ENCODE data around the gene FDX1. TPM values are rescaled to one million over a fixed set of nuclear protein-coding genes. Genes with fewer than 3 reads are reported as not detected.

The FDX1 gene
- total RNA-seq, 1 experiment from 2014 or later: 9.9 TPM

GRCh38 chr11:110486156-110486555 lies 56.4 kb downstream of the FDX1 start (continued):
- no peak for TF ChIP-seq ETV6 (CRISPR knock-in tag; IDR thresholded peaks at IDR 0.05)
- no peak for TF ChIP-seq SMAD4 (CRISPR knock-in tag; IDR thresholded peaks at IDR 0.05)
- no peak for TF ChIP-seq FOXK1 (CRISPR knock-in tag; IDR thresholded peaks at IDR 0.05)
- no peak for TF ChIP-seq JAZF1 (CRISPR knock-in tag; IDR thresholded peaks at IDR 0.05)
- TF ChIP-seq RORB (CRISPR knock-in tag; IDR thresholded peaks at IDR 0.05): no peak
- TF ChIP-seq, protein P1, sequence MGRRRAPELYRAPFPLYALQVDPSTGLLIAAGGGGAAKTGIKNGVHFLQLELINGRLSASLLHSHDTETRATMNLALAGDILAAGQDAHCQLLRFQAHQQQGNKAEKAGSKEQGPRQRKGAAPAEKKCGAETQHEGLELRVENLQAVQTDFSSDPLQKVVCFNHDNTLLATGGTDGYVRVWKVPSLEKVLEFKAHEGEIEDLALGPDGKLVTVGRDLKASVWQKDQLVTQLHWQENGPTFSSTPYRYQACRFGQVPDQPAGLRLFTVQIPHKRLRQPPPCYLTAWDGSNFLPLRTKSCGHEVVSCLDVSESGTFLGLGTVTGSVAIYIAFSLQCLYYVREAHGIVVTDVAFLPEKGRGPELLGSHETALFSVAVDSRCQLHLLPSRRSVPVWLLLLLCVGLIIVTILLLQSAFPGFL (CRISPR knock-in tag; IDR thresholded peaks at IDR 0.05; ENCODE audit: borderline replicate concordance): no peak

GRCh38 chr11:110488446-110488845 lies 58.7 kb downstream of the FDX1 start:
- TF ChIP-seq, protein P2, sequence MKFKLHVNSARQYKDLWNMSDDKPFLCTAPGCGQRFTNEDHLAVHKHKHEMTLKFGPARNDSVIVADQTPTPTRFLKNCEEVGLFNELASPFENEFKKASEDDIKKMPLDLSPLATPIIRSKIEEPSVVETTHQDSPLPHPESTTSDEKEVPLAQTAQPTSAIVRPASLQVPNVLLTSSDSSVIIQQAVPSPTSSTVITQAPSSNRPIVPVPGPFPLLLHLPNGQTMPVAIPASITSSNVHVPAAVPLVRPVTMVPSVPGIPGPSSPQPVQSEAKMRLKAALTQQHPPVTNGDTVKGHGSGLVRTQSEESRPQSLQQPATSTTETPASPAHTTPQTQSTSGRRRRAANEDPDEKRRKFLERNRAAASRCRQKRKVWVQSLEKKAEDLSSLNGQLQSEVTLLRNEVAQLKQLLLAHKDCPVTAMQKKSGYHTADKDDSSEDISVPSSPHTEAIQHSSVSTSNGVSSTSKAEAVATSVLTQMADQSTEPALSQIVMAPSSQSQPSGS (CRISPR knock-in tag; IDR thresholded peaks at IDR 0.05; ENCODE audit: borderline replicate concordance, low read depth): no peak
- TF ChIP-seq ATF6 (CRISPR knock-in tag; IDR thresholded peaks at IDR 0.05) (no peak), RORB (CRISPR knock-in tag; IDR thresholded peaks at IDR 0.05) (no peak), ZNF671 (CRISPR knock-in tag; IDR thresholded peaks at IDR 0.05) (no peak), TEAD4 (CRISPR knock-in tag; IDR thresholded peaks at IDR 0.05) (no peak), ZNF263 (CRISPR knock-in tag; IDR thresholded peaks at IDR 0.05; ENCODE audit: low read depth) (no peak), SOX15 (CRISPR knock-in tag; IDR thresholded peaks at IDR 0.05) (no peak), HMGXB4 (CRISPR knock-in tag; IDR thresholded peaks at IDR 0.05) (no peak), TCF7 (CRISPR knock-in tag; IDR thresholded peaks at IDR 0.05; ENCODE audit: low read depth) (no peak), FOXP4 (CRISPR knock-in tag; IDR thresholded peaks at IDR 0.05) (no peak), MXD4 (CRISPR knock-in tag; IDR thresholded peaks at IDR 0.05; ENCODE audit: borderline replicate concordance) (no peak), NFYB (CRISPR knock-in tag; conservative IDR thresholded peaks at IDR 0.05; ENCODE audit: low read depth) (no peak), ZNF121 (CRISPR knock-in tag; IDR thresholded peaks at IDR 0.05) (no peak), NR1H2 (CRISPR knock-in tag; IDR thresholded peaks at IDR 0.05) (no peak)
- TF ChIP-seq, protein P3, sequence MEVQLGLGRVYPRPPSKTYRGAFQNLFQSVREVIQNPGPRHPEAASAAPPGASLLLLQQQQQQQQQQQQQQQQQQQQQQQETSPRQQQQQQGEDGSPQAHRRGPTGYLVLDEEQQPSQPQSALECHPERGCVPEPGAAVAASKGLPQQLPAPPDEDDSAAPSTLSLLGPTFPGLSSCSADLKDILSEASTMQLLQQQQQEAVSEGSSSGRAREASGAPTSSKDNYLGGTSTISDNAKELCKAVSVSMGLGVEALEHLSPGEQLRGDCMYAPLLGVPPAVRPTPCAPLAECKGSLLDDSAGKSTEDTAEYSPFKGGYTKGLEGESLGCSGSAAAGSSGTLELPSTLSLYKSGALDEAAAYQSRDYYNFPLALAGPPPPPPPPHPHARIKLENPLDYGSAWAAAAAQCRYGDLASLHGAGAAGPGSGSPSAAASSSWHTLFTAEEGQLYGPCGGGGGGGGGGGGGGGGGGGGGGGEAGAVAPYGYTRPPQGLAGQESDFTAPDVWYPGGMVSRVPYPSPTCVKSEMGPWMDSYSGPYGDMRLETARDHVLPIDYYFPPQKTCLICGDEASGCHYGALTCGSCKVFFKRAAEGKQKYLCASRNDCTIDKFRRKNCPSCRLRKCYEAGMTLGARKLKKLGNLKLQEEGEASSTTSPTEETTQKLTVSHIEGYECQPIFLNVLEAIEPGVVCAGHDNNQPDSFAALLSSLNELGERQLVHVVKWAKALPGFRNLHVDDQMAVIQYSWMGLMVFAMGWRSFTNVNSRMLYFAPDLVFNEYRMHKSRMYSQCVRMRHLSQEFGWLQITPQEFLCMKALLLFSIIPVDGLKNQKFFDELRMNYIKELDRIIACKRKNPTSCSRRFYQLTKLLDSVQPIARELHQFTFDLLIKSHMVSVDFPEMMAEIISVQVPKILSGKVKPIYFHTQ (CRISPR knock-in tag; IDR thresholded peaks at IDR 0.05): no peak
- DNase-seq (ENCODE audit: low spot score) (no peak), ATAC-seq (no peak)
- POLR2A ChIA-PET: no interaction called here
- CTCF ChIA-PET: no interaction called here
- H3K27me3 Mint-ChIP-seq (ENCODE audit: low read depth): no peaks in the 10 kb centered on the region
- peaks cover 18% of the 10 kb centered on the region for H3K9me3 Mint-ChIP-seq
- peaks cover 9% of the 10 kb centered on the region for H3K36me3 Mint-ChIP-seq
- H3K4me1 Mint-ChIP-seq: peaks cover 22% of the 10 kb centered on the region
- no peak overlapping the region for H3K27ac Mint-ChIP-seq
- H3K4me3 Mint-ChIP-seq: no peak overlapping the region

Measured in WTC11 (cell line).